ENCODE results near the gene CCDC183. TPM values are rescaled to one million over a fixed set of nuclear protein-coding genes. Genes with fewer than 3 reads are reported as not detected.

The CCDC183 gene
- total RNA-seq, 4 donors from 2014 or later: 25.2 to 161 (median 63.5) TPM

- peak; percentile 25 for DNase-seq
- TF ChIP-seq, protein P1, sequence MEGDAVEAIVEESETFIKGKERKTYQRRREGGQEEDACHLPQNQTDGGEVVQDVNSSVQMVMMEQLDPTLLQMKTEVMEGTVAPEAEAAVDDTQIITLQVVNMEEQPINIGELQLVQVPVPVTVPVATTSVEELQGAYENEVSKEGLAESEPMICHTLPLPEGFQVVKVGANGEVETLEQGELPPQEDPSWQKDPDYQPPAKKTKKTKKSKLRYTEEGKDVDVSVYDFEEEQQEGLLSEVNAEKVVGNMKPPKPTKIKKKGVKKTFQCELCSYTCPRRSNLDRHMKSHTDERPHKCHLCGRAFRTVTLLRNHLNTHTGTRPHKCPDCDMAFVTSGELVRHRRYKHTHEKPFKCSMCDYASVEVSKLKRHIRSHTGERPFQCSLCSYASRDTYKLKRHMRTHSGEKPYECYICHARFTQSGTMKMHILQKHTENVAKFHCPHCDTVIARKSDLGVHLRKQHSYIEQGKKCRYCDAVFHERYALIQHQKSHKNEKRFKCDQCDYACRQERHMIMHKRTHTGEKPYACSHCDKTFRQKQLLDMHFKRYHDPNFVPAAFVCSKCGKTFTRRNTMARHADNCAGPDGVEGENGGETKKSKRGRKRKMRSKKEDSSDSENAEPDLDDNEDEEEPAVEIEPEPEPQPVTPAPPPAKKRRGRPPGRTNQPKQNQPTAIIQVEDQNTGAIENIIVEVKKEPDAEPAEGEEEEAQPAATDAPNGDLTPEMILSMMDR (IDR thresholded peaks at IDR 0.05): no peak
- TF ChIP-seq POLR2AphosphoS5 (IDR thresholded peaks at IDR 0.05) (no peak), POLR2A (IDR thresholded peaks at IDR 0.05) (no peak), EP300 (IDR thresholded peaks at IDR 0.05; ENCODE audit: low read depth) (no peak)
- Histone ChIP-seq H3K36me3 (no peaks in the 10 kb centered on the region), H3K9me3 (no peaks in the 10 kb centered on the region), H3K27me3 (no peaks in the 10 kb centered on the region), H3K4me1 (peaks cover 27 to 33% (median 31%) of the 10 kb centered on the region in 4 donors), H3K4me3 (no peak overlapping the region), H3K27ac (no peak overlapping the region)
- WGBS, 2 donors (ENCODE audit: low coverage in 1 of 2): 78% methylated on average over 10 of the region's 18 CpGs; no CpG with 5 or more reads in 1 of the 2 donors
- intact Hi-C loops (cut with DNase I; ENCODE audit: low total_unique reads): no loop called here
- in situ Hi-C loops (cut with MboI; ENCODE audit: low pct_ligation_motif_present in 1 of 4, low pct_unique_long_range_greater_than_20kb in 1 of 4, low sequenced_read_pairs in 3 of 4): no loop called here
Measured at GRCh38 chr9:136853596-136854112, 57.5 kb downstream of the CCDC183 start.

DNA sequence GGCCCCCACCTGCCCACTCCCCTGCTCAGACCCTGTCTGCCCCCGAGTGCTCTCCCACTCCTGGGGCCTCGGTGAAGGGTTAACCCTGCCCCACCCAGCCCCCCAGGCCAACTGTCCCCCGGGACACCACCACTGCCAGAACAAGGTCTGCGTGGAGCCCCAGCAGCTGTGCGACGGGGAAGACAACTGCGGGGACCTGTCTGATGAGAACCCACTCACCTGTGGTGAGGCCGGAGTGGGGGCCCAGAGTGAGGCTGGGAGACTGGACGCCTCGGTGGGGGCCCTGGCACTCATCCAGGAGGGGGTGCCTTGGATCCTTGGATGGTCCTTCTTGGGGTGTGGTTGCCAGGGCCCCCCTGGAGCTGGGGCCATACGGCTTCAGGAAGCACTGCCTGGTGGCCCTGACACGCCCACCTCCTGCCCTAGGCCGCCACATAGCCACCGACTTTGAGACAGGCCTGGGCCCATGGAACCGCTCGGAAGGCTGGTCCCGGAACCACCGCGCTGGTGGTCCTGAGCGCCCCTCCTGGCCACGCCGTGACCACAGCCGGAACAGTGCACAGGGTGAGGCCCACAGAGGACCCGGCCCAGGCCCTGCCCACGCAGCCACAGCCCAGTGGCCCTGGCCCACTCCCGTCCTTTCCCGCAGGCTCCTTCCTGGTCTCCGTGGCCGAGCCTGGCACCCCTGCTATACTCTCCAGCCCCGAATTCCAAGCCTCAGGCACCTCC is 58.1 kb downstream of the CCDC183 start:
- Histone ChIP-seq H3K4me1 (peaks cover 33 to 40% (median 37%) of the 10 kb centered on the region in 4 donors), H3K9me3 (no peaks in the 10 kb centered on the region), H3K36me3 (no peaks in the 10 kb centered on the region), H3K27me3 (no peaks in the 10 kb centered on the region), H3K27ac (peak overlapping the region in 1 of 4 donors; percentile 4), H3K4me3 (no peak overlapping the region)
- peak; percentile 15 for DNase-seq
- TF ChIP-seq POLR2AphosphoS5 (IDR thresholded peaks at IDR 0.05) (no peak), POLR2A (IDR thresholded peaks at IDR 0.05) (no peak), EP300 (IDR thresholded peaks at IDR 0.05; ENCODE audit: low read depth) (no peak)
- TF ChIP-seq, protein P1 (IDR thresholded peaks at IDR 0.05): no peak
- intact Hi-C loops (cut with DNase I; ENCODE audit: low total_unique reads) (no loop called here), in situ Hi-C loops (cut with MboI; ENCODE audit: low pct_ligation_motif_present in 1 of 4, low pct_unique_long_range_greater_than_20kb in 1 of 4, low sequenced_read_pairs in 3 of 4) (no loop called here)
- whole genome bisulfite sequencing, 2 donors (ENCODE audit: low coverage in 1 of 2): 80% methylated on average over 29 of the region's 30 CpGs; no CpG with 5 or more reads in 1 of the 2 donors

- WGBS, 2 donors (ENCODE audit: low coverage in 1 of 2): 81% methylated on average over 23 of the region's 23 CpGs; no CpG with 5 or more reads in 1 of the 2 donors
- peaks cover 36 to 43% (median 40%) of the 10 kb centered on the region in 4 donors for H3K4me1 ChIP-seq
Measured at GRCh38 chr9:136854842-136855460, 58.8 kb downstream of the CCDC183 start.

More at GRCh38 chr9:136854842-136855460, 58.8 kb downstream of the CCDC183 start:
- peak overlapping the region in 1 of 4 donors; percentile 4 for H3K27ac ChIP-seq
- H3K4me3 ChIP-seq: no peak overlapping the region
- H3K9me3 ChIP-seq: no peaks in the 10 kb centered on the region
- in situ Hi-C loops (cut with MboI; ENCODE audit: low pct_ligation_motif_present in 1 of 4, low pct_unique_long_range_greater_than_20kb in 1 of 4, low sequenced_read_pairs in 3 of 4): no loop called here
- no peak for DNase-seq
- H3K27me3 ChIP-seq: no peaks in the 10 kb centered on the region
- no peaks in the 10 kb centered on the region for H3K36me3 ChIP-seq
- intact Hi-C loops (cut with DNase I; ENCODE audit: low total_unique reads): no loop called here
- no peak for TF ChIP-seq POLR2AphosphoS5 (IDR thresholded peaks at IDR 0.05)
- TF ChIP-seq, protein P1 (IDR thresholded peaks at IDR 0.05): no peak
